Inferior parietal cortex (tissue), 1 donor: ENCODE results near the gene ANKRD36B.
"Not testable (repeated sequence)": the region's sequence is repeated elsewhere in the genome, so short reads cannot be mapped to it uniquely, and the experiment has no call there.

Experiments
- DNase-seq: peaks from one replicate; pipeline ENCODE4 v3.0.0-alpha.2; 2016; ENCODE audit errors: extremely low spot score

Gene ANKRD36B

DNA sequence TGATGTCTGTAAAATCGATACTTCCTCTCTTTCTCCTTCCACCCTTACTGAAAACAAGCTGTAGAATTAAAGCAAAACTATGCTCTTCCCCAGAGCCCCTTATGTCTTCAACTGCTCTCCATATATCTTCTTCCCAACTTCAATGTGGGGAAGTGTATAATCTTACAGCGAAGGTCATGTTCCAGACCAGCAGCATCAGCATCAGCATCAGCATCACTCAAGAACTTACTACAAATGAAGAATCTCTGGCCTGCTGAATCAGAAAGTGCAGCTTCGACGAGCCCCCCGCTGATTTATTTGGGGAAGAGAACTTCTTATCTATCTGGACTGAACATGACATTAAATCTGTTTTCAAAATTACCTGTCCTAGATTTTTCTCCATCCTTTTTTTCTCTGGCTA is 40.6 kb downstream of the ANKRD36B start:
- DNase-seq = not testable (repeated sequence)

GRCh38 chr2:97548536-97548935 is 41.1 kb downstream of the ANKRD36B start:
- not testable (repeated sequence) for DNase-seq

DNA sequence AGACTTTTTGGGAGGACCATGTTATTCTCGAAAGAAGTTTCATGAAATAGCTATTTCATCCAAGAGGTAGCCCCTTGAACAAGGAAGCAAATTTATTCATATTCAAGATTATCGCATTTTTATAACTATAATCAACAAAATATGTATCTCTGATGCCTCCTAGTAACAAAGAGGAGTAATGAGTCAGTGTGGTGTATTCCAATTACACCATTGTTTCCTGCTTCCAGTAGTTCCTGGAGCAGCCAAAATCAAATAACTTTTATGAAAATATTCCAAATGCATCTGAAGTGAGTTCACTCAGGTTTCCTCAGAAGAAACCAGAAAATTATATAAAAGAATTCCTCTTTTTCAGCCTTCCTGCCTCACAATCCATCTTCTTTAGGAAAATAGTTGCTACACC is 43.0 kb downstream of the ANKRD36B start:
- DNase-seq = no peak

GRCh38 chr2:97544911-97545310 is 44.8 kb downstream of the ANKRD36B start:
- not testable (repeated sequence) for DNase-seq

GRCh38 chr2:97525904-97526303 is 63.8 kb downstream of the ANKRD36B start:
- not testable (repeated sequence) for DNase-seq

GRCh38 chr2:97523816-97524215 is 65.9 kb downstream of the ANKRD36B start:
- DNase-seq = not testable (repeated sequence)

DNA sequence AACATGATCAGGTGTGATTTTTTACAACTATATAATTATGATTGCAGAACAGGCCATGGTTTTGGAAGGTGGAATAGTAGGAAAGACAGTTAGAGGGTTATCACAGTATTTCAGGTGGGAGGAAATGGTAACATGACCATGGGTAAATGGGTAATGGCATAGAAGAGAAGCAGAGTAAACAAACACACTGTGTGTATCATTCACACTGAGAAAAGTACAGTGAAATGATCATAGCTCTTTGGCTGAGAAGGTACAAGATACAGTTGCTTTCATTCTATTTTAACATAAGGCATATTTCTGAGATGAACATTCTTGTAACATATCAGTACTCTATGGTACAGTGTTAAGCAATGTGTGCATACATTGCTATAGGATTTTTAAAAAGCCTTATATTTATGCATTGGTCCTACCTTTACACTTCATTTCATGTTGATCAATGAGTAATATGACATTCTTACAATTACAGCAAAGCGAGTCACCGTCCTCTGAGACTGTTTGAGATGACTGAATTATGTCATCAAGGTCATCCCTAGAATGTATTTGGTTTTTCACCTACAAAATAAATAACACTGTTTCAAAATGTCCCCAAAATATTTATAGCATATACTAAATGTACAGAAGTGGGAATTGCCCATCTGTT is 66.6 kb downstream of the ANKRD36B start:
- DNase-seq = not testable (repeated sequence)

DNA sequence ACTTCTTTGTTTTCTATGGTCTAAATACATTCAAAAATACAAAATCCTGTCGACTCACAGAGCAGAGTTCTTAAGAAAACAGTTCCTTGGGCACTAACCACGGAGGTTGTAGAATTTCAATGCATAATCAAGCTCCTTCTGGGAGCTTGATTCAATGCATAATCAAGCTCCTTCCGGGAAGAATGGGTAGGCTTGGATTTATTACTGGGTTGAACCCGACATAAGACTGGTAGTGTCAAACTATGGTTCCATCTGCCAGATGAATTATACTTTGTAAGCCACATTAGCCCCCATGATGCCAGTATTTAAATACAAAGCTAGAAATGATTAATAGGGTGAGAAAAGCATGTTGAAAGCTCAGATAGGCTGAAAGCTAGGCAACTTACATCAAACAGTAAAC is 94.0 kb downstream of the ANKRD36B start:
- not testable (repeated sequence) for DNase-seq

DNA sequence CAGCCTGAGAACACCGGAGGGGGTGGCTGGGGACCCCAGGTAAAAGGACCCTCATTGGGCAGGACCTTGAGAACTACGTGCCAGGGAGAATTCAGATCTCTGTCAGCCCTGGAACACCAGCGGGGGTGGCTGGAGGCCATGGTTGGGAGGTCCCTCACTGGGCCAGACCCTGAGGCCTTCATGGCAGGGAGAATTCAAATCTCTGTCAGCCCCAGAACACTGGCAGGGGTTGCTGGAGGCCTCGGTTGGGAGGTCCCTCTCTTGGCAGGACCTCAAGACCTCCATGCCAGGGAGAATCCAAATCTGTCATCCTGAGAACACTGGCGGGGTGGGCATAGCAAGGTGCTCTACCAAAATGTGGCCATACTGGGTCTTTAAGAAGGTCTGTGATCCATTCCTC is 99.5 kb downstream of the ANKRD36B start:
- not testable (repeated sequence) for DNase-seq
